ENCODE data around the gene KMT2B.

Gene KMT2B

GRCh38 chr19:35727053-35727955 is 9.5 kb downstream of the KMT2B start:
- FAIRE-seq, result no peak

GRCh38 chr19:35727956-35728706 is 10.3 kb downstream of the KMT2B start:
- FAIRE-seq, result no peak

GRCh38 chr19:35729021-35729420 is 11.2 kb downstream of the KMT2B start:
- FAIRE-seq, result no peak

- no peak for FAIRE-seq
Measured at GRCh38 chr19:35729763-35730162, 12.0 kb downstream of the KMT2B start.

- no peak for FAIRE-seq
Measured at GRCh38 chr19:35730326-35730725, 12.5 kb downstream of the KMT2B start.

GRCh38 chr19:35731353-35731752 is 13.6 kb downstream of the KMT2B start:
- no peak for FAIRE-seq

- FAIRE-seq, result no peak
Measured at GRCh38 chr19:35731779-35732405, 14.1 kb downstream of the KMT2B start.

GRCh38 chr19:35732540-35733179 is 14.9 kb downstream of the KMT2B start:
- no peak for FAIRE-seq

GRCh38 chr19:35733180-35734125 is 15.7 kb downstream of the KMT2B start:
- no peak for FAIRE-seq

GRCh38 chr19:35734273-35734672 is 16.5 kb downstream of the KMT2B start:
- FAIRE-seq, result no peak

GRCh38 chr19:35734889-35735288 is 17.1 kb downstream of the KMT2B start:
- FAIRE-seq, result no peak

- FAIRE-seq, result no peak
Measured at GRCh38 chr19:35736913-35737886, 19.4 kb downstream of the KMT2B start.

GRCh38 chr19:35738021-35738886 is 20.5 kb downstream of the KMT2B start:
- no peak for FAIRE-seq

GRCh38 chr19:35738887-35739229 is 21.1 kb downstream of the KMT2B start:
- no peak for FAIRE-seq

- no peak for FAIRE-seq
Measured at GRCh38 chr19:35739275-35740107, 21.7 kb downstream of the KMT2B start.

GRCh38 chr19:35740108-35740422 is 22.3 kb downstream of the KMT2B start:
- FAIRE-seq, result no peak

GRCh38 chr19:35740423-35741202 is 22.8 kb downstream of the KMT2B start:
- FAIRE-seq, result no peak

- FAIRE-seq, result no peak
Measured at GRCh38 chr19:35741203-35741515, 23.4 kb downstream of the KMT2B start.

All from colon (tissue), 2 donors.